ENCODE results near the gene TMEM132D.
"Not testable (repeated sequence)": the region's sequence is repeated elsewhere in the genome, so short reads cannot be mapped to it uniquely, and the experiment has no call there.

Gene TMEM132D

DNA sequence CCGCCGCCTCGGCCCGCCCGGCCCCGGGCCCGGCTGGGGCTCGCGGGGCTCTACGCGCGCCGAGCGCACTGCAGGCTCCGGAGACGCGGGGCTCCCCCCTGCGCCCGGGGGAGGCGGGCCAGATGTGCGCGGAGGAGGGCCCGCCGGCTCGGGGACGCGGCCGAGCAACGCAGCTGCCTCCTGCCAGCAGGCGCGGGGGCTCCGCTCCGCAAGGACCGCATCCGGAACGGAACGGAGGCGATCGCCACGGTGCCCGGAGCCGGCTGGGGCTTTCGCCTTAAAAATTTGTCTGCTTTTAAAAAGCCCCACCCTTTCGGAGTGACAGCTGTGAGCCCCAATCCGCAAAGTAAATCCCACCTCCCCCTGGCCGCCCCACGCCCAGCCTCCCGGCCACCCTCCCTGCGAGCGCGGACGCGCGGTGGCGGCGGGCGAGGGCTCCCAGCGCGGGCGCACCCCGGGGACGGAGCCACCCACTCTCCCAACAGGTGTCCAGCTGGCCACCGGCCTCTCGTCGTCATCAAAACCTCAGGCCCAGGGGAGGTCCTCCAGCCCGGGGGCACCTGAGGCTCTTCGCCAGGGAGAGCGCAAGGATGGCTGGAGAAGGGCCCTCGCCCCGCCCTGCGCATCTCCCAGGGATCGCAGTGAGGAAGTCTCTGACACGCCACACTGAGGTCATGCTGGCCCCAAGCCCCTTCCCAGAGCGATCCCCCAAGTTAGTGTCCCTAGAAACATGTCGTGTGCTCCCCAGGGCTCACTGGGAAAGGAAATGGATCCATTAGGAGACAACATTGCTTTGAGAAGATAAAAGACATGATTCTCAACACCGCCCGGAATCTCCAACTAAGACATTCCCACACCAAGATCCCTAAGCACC is at the start of gene TMEM132D:
Gene TMEM132D (minus strand): TSS at position 70 of the 874 bp plus-strand sequence.
- DNase-seq, result no peak

DNA sequence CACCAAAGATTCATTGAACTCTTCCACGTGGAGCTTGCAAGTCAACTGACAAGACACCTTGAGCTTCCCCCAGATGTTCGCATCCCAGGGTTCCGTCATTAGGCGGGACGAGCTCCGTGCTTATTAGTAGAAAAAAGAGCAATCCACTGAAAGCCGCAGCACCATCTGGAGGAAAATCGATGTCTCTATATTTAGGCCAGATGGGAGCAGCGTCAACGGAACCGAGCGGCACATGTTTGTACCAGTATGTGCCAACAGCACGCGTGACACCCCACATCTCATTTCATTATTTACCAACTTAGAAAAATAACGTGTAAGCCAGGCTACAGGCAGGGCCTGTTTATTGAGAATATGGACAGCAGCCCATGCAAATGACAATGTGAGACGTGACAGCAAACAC is 45.8 kb upstream of the TMEM132D start:
- DNase-seq, result no peak

DNA sequence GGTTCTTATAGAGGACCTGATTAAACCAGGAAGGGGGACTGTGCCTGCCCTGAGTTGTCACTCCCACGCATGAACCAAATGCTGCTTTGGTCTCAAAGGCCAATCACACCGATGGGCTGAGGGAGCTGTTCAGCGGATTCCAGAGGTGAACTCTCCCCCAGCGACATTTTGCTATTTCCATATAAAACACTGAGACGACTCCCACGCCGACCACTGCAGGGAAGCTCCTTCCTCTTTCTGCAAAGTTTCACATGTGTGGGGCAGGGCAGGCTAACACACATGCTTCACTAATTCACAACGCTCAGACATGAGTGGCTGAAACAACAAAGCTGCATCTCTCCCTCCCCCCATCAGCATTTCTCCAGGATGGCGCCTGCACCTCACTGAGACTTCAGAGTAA is 37.8 kb upstream of the TMEM132D start:
- no peak for DNase-seq

DNA sequence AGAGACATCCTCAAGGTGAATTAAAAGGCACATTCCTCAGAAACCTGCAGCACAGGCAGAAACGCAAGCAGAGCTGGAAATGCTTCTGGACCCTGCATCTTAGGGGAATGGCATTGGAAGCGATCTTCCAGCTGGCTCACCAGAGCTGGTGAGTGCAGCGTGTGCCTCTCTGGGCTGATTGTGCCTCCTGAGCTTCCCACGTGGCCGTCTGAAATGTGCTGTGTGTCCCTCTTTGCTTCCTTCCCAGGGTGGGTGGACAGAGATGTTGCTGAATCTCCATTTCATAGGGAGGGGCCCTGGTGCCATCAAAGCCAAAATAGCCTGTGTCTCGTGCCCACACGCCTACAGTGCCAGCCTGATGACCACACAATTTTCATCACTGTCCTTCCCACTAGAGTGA is 34.3 kb upstream of the TMEM132D start:
- DNase-seq, result no peak

DNA sequence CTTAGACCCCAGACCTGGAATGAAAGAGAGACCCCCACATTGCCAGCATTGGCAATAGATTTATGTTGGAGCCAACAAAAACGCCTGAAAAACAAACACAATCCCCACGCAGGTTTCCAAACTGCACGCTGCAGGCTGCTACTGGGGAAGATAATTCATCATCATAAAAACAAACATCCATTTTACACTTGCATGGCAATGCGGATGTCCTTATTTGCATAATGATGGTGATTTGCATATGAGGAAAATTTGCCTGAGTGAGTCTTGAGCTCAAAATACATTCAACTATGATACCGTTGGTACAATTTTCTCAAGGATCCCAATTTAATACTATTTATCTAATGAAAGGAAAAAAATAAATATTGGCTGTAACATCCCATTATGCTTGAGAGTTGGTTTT is 33.6 kb upstream of the TMEM132D start:
- DNase-seq, result no peak

DNA sequence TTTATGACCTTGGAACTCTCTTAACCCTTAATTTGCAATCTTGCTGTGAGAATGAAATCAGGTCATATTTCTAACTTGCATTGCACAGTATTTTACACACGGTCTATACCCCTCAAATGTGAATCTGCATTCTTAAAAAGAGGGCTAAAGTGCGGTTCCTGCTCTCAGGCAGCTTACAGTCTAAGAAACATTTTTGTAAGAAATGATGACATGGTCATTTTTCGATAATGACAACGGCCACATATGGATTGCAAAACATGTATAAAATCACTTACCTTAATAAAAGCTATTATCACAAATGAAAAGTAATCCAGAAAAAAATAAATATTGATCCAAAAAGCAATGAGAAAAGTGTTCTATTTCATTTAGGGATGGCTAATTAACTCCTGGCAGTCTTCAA is 24.8 kb upstream of the TMEM132D start:
- DNase-seq, result no peak

DNA sequence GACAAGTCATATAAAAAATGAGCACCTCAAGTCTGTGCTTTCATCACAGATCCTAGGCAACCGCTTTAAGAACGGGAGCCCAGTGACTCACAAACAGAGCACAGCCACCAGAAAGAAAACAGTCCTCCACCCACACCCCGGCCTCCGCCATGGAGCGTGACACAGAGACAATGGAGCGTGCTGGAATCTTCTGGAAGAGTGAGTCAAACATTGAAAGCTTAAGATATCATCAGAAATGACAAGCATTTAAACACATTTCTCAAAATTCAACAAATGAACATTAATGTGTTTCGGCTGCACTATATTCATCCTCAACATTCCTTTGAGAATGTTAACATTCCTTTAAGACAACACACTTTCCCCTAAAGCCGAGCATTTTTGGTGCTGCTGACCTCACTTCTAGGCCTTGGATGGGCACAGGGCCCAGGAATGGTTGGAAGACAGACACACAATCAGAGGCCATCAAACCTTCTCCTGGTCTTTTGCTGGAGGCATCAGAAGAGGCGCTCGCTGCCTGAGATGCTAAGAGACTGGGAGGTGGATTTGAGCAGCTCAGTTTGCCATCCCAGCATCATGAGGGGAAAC is 23.6 kb upstream of the TMEM132D start:
- no peak for DNase-seq

DNA sequence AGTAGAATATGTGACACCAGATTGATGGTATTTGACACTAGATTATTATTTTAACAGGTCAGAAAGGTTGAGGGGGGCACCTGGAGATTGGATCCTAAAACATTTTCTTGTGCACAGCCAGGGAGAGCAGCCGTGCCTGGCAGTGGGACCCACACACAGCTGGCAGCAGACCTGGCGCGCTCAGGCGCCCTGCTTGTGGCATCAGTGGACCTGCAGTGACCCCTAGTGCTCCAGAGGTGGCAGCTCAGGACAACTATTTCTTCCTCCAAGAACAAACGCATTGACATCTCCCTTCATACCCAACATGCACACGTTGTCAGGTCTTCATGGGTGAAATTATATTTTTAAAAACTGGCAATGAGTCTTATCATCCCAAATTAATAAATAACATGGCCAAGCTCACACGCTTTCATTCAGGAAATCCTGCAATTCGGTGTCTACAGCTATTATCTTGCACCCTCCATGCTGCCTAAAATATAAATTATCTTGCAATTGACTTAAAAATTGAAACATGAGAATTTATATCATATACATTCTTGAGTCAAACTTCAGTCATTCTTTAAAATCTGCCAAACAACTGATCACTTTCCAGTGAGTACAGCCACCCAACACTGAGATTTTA is 7.7 kb upstream of the TMEM132D start:
- DNase-seq, result peak; percentile 70

DNA sequence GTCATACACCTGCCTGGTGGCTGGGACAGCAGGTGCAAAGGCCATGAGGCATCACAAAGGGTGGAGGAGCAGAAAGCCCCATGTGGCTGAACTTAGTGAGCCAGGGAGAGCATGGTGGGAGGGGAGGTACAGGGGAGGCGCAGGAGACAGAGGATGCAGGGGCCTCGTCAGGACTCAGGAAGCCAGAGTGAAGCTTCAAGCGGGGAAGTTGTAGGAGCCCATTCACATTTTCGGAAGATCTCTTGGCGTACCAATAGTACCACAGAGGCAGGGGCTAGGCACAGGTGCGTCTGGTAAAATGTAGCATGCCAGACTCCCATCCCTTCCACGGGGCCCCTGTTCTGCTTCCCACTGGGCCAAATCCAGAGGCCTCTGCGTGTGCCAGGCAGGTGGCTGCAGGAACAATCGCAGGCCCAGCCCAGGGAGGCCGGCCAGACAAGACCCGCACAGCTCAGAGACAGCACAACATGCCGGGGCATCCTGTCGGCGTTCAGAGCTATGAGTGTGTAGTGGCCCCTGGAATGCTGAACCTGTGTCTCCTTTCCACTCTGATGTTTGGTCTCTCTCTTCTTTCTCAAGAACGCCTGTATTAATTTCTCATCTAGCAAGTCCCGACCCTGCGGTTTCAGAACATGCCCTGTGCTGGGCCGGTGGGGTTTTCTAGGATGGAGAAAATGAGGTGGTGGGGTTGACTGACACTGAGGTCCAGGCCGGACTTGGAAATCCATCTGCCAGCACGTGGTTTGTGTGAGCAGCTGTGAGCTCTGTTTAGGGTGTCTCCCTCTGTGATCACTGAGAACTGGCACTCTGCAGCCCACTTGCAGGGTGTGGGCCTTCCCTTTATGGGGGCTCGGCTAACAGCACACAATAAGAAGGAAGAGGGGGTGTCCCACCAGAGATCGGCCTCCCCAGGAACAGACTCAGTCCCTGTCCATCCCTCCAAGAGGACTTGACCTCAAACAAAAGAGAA is 5.5 kb upstream of the TMEM132D start:
- DNase-seq, result no peak

DNA sequence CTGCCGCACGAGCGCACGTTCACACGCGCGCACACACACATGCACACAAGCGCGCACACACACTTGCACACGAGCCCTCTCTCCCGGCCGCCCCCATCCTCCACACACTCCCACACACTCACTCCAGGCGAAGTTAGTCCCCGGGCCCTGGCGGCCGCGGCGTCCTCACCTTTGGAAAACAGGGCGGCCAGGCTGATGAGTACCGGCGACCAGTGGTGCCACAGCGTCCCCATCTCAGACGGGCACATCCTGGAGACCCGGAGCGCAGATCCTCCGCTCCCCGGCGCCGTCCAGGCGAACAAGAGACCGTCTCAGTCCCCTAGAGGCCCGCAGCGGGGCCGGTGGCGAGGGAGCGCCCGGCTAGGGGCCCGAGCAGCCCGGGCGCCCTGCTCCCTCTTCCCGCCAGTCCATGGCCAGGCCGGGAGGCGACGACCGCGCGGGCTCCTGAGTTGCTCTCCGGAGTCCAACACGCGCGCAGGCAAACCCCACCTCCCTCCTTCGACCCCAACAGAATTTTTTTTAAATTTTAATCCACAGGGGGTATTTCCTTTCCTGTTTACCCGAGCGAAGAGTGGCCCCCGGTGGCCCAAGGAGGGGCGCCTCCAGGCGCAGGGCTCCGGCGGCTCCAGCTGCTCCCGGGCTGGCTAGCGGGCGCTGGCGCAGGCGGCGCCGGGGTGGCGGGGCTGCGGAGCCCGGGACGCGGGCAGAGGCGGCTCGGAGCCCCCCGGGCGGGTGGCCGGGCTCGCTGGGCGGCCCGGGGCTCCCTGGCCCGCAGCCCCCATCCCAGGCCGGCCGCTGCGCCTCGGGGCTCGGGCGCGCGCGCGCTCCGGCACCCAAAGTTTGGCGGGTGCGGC is 506 bp downstream of the TMEM132D start:
- DNase-seq, result no peak

DNA sequence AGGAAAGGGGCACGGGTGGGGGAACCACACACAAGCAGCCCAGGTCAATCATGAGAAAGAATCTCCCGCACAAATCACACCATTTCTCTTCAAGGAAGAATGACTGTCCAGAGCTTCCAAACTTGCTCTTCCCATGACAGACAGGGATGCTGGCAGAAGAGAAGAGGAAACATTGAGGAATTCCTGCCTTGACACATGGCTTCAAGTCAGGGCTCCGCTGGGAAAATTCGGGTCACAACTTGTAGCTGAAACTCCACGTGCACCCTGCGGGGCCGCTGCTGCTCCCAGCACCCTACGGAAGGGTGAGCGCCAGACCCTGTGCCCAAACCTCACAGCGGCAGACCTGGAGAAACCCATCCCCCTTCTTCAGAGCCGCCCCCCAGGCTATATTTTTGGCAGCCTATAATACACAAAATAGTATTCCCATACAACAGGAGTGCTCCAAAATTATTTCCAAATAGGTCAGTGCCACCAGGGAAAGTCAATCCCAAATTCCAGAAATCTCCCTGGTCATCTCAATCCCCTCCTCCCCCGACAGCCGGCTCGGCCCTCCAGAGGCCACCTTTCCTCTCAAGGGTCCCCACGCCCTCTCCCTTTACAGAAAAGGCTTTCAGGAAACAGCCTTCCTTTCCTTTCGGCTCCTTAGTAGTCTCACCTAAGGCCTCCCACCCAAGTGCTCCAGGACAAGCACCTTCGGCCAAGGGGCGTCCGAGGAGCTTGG is 1.3 kb downstream of the TMEM132D start:
- DNase-seq, result no peak

DNA sequence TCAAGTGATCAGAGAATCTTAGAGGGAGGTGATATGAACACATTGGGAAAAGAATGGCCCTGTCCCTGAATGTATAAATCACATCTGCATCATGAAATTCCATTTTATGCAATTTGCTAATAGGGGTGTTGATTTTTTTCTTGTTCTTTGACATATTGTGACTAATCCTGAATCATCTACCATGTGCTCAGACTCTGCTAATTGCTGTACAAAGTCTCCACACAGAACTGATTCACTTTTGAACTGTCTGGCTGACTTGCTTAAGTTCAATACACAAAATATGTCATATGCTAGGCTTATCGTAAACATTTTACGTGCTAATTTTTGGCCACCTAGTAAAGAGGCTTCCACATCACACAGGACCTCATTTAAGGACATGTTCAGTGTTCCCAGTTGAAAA is 2.6 kb downstream of the TMEM132D start:
- no peak for DNase-seq

DNA sequence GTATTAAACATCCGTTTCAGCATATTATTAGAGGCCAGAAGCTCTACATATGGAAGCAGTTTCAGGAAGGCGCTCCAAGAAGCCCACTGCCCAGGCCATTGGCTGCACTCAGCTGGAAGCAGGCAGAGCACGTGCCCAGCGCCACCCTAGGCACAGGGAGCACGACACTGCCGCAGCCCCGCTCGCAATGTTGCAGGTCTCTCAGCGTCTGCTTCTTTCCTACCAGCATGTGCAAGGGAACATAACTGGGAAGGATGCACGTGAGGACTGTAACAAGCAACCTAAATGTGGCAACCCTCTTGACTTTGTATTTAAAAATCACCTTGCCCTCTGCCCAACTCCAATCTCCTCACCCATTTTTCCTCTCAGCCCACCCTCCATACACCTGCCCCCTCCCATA is 3.5 kb downstream of the TMEM132D start:
- DNase-seq, result no peak

DNA sequence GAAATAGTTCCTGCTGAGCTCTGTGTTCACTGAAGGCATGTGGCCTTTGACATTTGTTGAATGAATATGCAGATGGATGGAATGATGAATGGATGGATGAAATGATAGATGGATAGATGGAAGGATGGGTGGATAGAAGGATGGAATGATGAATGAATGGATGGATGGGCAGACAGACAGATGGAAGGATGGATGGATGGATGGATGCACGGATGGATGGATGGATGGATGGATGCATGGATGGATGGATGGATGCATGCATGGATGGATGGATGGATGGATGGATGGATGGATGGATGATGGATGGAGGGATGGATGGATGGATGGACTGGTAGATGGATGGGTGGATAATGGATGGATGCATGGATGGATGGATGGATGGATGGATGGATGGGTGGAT is 4.8 kb downstream of the TMEM132D start:
- DNase-seq, result not testable (repeated sequence)

DNA sequence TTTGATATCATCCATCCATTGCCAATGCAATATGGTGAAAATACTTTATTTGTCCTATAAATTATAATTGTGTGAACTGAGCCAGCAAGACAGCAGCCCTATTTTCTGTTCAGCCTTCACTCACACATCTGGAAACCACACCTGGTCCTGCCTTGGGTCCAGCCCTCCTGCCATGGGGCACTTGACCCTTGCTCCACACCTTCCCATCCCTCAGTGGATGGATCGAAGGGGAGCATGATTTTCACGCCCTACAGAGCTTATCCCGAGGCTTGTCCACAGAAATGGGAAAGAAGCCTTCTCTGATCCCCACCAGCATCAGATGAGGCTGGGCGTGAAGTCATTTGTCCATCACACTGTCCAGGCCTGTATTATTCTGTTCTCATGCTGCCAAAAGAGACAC is 10.1 kb downstream of the TMEM132D start:
- DNase-seq, result no peak

DNA sequence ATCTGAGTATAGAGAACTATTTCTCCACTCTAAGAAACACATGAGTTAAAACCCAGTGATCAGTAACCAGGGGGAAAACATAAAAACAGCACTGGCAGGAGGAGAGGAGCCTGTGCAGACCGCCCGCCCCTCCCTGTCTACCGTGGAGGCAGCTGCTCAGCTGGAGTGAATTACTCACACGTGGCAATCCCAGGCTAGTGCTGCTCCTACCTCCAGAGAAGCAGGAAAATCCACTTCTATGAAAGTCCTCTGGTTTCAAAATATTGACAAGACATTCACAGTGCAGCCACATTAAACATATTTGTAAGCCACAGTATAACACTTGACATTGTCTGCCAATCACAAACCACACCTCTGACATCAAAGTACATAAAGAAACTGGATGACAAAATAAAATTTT is 16.7 kb downstream of the TMEM132D start:
- peak; percentile 42 for DNase-seq

DNA sequence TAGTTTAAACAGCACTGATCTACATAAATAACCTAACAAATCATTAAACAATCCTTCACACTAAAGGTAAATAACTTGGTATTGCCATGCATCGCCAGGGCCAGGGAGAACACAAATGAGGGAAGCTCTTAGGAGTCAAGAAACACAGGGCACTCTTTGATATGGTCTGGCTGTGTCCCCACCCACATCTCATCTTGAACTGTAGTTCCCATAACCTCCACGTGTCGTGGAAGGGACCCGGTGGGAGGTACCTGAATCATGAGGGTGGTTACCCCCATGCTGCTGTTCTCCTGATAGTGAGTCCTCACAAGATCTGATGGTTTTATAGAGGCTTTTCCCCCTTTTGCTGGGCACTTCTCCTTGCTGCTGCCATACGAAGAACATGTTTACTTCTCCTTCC is 17.3 kb downstream of the TMEM132D start:
- DNase-seq, result peak; percentile 18

DNA sequence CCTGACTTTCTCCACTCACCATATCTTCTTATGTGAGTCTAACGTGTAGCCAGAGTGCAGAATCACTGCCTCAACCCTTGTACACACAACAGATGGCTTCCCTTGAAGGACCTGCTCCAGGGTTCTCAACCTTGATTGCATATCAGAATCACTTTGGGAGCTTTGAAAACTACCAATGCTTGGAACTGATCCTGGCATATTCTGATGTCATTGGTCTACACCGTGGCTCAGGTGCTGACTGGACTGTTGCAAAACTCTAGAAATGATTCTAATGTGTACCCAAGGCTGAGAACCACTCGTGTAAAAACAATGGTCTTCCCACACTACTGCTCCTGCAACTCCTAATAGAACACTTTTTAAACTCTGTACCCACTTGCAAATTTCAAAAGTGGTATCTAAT is 18.5 kb downstream of the TMEM132D start:
- no peak for DNase-seq

DNA sequence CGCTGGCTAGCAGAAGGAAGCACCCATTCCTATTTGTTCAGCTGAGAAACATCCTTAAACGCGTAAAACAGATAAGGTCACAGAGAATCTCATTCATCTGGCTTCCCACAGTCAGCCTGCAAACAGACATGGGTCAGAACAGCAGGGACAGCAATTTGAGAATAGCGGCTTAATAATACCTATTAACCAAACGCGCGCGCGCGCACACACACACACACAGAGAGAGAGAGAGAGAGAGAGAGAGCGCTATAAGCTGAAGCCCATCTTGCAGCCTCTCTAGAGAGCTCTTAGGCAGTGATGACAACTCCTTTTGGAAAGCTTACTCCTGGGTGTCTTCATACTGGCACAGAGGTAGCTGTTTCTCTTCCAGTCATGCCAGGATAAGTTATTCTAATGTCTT is 26.4 kb downstream of the TMEM132D start:
- DNase-seq, result peak; percentile 89

DNA sequence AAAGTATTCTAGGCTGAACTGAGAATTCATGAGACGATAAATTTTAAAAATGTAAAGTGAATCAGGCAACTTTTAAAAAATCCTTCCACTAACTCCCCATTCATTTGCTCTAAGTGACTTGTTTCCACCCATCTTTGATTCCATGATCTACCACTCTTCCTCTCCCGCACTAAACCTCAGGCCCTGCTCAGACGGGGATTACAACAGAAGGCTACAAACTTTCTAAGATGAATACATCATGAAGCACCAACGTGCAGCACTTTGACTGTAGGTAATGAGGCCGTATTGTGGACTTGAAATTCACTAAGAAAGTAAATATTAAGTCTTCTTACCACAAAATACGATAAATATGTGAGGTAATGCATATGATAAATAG is 30.0 kb downstream of the TMEM132D start:
- DNase-seq, result no peak

DNA sequence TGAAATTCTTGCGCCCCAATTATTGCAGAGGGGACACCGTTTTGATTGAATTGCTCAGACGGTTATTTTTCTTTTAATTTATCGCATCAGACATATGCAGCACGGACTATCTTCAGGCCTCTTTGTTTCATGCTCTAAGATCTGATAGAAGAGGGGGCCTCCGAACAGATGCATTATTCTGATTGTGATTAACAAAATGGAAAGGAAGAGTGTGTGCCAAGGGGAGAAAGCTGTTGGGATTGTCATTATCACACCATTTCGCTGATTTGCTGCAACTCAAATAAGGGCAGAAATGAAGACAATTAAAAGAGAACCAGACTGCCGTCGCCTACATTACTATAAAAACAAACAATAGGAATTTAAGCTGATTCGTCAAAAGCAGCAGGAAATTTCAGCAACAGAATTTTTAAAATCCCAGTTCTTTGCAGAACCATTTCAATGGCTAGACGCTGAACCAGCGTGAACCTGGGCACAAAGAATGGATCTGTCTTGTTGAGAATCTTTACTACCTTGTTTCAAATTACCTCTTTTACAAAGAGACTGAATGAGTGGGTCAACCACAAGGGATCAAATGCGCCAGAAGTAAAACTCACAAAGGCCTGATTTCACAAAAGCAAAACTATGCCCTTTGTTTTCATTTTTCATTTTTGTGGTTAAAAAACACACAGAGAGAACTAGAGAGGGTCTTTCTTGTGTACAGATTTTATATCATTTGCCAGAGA is 30.6 kb downstream of the TMEM132D start:
- DNase-seq, result peak; percentile 51

Measured in NCI-H146 (cell line).